A673 (cell line): Measurements from ENCODE around the gene CDSN.

ENCODE experiments used
- EZH2 ChIP-seq: fragments of 200-600 bp; sonication (generic); IDR thresholded peaks from 2 replicates; pipeline ENCODE4 v1.6.1; 2017; ENCODE audit warnings: borderline replicate concordance, low read depth, mild to moderate bottlenecking, mixed read lengths, antibody characterized with exemption, low read length; ENCODE audit not compliant: poor library complexity, severe bottlenecking
- TF ChIP-seq, protein P1 (sequence below): fragments of 300-800, 200-600 bp; sonication (generic); conservative IDR thresholded peaks from 2 replicates; pipeline ENCODE4 v1.5.1; 2017; ENCODE audit warnings: low read depth, mild to moderate bottlenecking, antibody characterized with exemption, low read length, moderate library complexity, mixed read lengths

- TF ChIP-seq, protein P1, sequence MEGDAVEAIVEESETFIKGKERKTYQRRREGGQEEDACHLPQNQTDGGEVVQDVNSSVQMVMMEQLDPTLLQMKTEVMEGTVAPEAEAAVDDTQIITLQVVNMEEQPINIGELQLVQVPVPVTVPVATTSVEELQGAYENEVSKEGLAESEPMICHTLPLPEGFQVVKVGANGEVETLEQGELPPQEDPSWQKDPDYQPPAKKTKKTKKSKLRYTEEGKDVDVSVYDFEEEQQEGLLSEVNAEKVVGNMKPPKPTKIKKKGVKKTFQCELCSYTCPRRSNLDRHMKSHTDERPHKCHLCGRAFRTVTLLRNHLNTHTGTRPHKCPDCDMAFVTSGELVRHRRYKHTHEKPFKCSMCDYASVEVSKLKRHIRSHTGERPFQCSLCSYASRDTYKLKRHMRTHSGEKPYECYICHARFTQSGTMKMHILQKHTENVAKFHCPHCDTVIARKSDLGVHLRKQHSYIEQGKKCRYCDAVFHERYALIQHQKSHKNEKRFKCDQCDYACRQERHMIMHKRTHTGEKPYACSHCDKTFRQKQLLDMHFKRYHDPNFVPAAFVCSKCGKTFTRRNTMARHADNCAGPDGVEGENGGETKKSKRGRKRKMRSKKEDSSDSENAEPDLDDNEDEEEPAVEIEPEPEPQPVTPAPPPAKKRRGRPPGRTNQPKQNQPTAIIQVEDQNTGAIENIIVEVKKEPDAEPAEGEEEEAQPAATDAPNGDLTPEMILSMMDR: no peak
- TF ChIP-seq EZH2: no peak
Observed at GRCh38 chr6:31129130-31129529, 8.9 kb upstream of the CDSN start.
